Stimulated activated naive CD8-positive, alpha-beta T cell treated with anti-CD3 and anti-CD28 coated beads, Interleukin-15, amount 100 ng/mL, for 72 hours (primary cell): ENCODE results near the gene FNBP1L.
"Not testable (repeated sequence)": the region's sequence is repeated elsewhere in the genome, so short reads cannot be mapped to it uniquely, and the experiment has no call there.

Experiments
- ATAC-seq: fragments of 150-1000 bp; cut with Tn5 transposase; 2 replicates; pipeline ENCODE4 v1.10.0; 2021; ENCODE audit warnings: mild to moderate bottlenecking, moderate library complexity
- DNase-seq, 2 donors: peaks; one replicate each; pipeline ENCODE4 v3.0.0; 2021 to 2022
- H3K27ac Mint-ChIP-seq, 2 donors: one replicate each; pipeline ENCODE4 v1.8.0; 2022; ENCODE audit warnings: mild to moderate bottlenecking in 2 of 2, mixed read lengths in 2 of 2, moderate library complexity in 2 of 2
- H3K27me3 Mint-ChIP-seq: one replicate; pipeline ENCODE4 v1.8.0; 2022; ENCODE audit warnings: mixed read lengths
- H3K4me1 Mint-ChIP-seq: one replicate; pipeline ENCODE4 v1.8.0; 2022; ENCODE audit warnings: mild to moderate bottlenecking, mixed read lengths
- H3K4me3 Mint-ChIP-seq, 2 donors: one replicate each; pipeline ENCODE4 v1.8.0; 2022; ENCODE audit warnings: mild to moderate bottlenecking in 2 of 2, mixed read lengths in 2 of 2, moderate library complexity in 1 of 2
- H3K9me3 Mint-ChIP-seq, 2 donors: one replicate each; pipeline ENCODE4 v1.8.0; 2022; ENCODE audit warnings: mixed read lengths in 2 of 2

The FNBP1L gene

GRCh38 chr1:93463960-93464359 is 16.0 kb downstream of the FNBP1L start:
- no peak overlapping the region for H3K4me3 Mint-ChIP-seq
- ATAC-seq: no peak
- H3K27me3 Mint-ChIP-seq: no peaks in the 10 kb centered on the region
- H3K4me1 Mint-ChIP-seq: no peaks in the 10 kb centered on the region
- peaks cover 0 to 4% of the 10 kb centered on the region in 2 donors for H3K9me3 Mint-ChIP-seq
- DNase-seq: no peak
- no peak overlapping the region for H3K27ac Mint-ChIP-seq

GRCh38 chr1:93465371-93466082 is 17.6 kb downstream of the FNBP1L start:
- not testable (repeated sequence) for DNase-seq, H3K27me3 Mint-ChIP-seq, H3K9me3 Mint-ChIP-seq, H3K4me1 Mint-ChIP-seq, ATAC-seq, H3K4me3 Mint-ChIP-seq, H3K27ac Mint-ChIP-seq

GRCh38 chr1:93467606-93468005 is 19.7 kb downstream of the FNBP1L start:
- peaks cover 0 to 4% of the 10 kb centered on the region in 2 donors for H3K9me3 Mint-ChIP-seq
- no peaks in the 10 kb centered on the region for H3K27me3 Mint-ChIP-seq
- H3K4me1 Mint-ChIP-seq: no peaks in the 10 kb centered on the region
- H3K4me3 Mint-ChIP-seq: no peak overlapping the region
- DNase-seq (no peak), ATAC-seq (no peak)
- H3K27ac Mint-ChIP-seq: no peak overlapping the region

- H3K4me3 Mint-ChIP-seq: no peak overlapping the region
- DNase-seq: no peak
- no peak for ATAC-seq
- no peaks in the 10 kb centered on the region for H3K4me1 Mint-ChIP-seq
- no peaks in the 10 kb centered on the region for H3K27me3 Mint-ChIP-seq
- peaks cover 0 to 4% of the 10 kb centered on the region in 2 donors for H3K9me3 Mint-ChIP-seq
- H3K27ac Mint-ChIP-seq: no peak overlapping the region
These were observed 20.7 kb downstream of the FNBP1L start for GRCh38 chr1:93468662-93469061.

GRCh38 chr1:93469223-93469622 is 21.3 kb downstream of the FNBP1L start:
- not testable (repeated sequence) for DNase-seq, H3K4me1 Mint-ChIP-seq, ATAC-seq, H3K4me3 Mint-ChIP-seq, H3K27me3 Mint-ChIP-seq, H3K9me3 Mint-ChIP-seq, H3K27ac Mint-ChIP-seq

GRCh38 chr1:93471284-93471683 is 23.4 kb downstream of the FNBP1L start:
- peaks cover 0 to 4% of the 10 kb centered on the region in 2 donors for H3K9me3 Mint-ChIP-seq
- H3K4me3 Mint-ChIP-seq: no peak overlapping the region
- no peaks in the 10 kb centered on the region for H3K27me3 Mint-ChIP-seq
- H3K4me1 Mint-ChIP-seq: no peaks in the 10 kb centered on the region
- no peak overlapping the region for H3K27ac Mint-ChIP-seq
- ATAC-seq: no peak
- no peak for DNase-seq

GRCh38 chr1:93471911-93472310 is 24.0 kb downstream of the FNBP1L start:
- ATAC-seq (no peak), DNase-seq (no peak)
- Mint-ChIP-seq H3K4me1 (no peaks in the 10 kb centered on the region), H3K27me3 (no peaks in the 10 kb centered on the region), H3K27ac (no peak overlapping the region), H3K9me3 (peaks cover 0 to 4% of the 10 kb centered on the region in 2 donors), H3K4me3 (no peak overlapping the region)

- no peak overlapping the region for H3K4me3 Mint-ChIP-seq
- H3K27ac Mint-ChIP-seq: peak overlapping the region in 1 of 2 donors; percentile 19
- no peak for ATAC-seq
- H3K27me3 Mint-ChIP-seq: no peaks in the 10 kb centered on the region
- H3K4me1 Mint-ChIP-seq: no peaks in the 10 kb centered on the region
- H3K9me3 Mint-ChIP-seq: peaks cover 15 to 16% of the 10 kb centered on the region in 2 donors
- DNase-seq: no peak
These were observed 26.4 kb downstream of the FNBP1L start for GRCh38 chr1:93474321-93474720.

GRCh38 chr1:93475681-93476080 is 27.8 kb downstream of the FNBP1L start:
- no peak overlapping the region for H3K4me3 Mint-ChIP-seq
- H3K4me1 Mint-ChIP-seq: no peaks in the 10 kb centered on the region
- no peak overlapping the region for H3K27ac Mint-ChIP-seq
- H3K27me3 Mint-ChIP-seq: no peaks in the 10 kb centered on the region
- ATAC-seq (no peak), DNase-seq (no peak)
- peaks cover 15 to 17% of the 10 kb centered on the region in 2 donors for H3K9me3 Mint-ChIP-seq

- H3K4me1 Mint-ChIP-seq, H3K4me3 Mint-ChIP-seq, H3K27ac Mint-ChIP-seq, ATAC-seq, DNase-seq, H3K27me3 Mint-ChIP-seq: not testable (repeated sequence)
- H3K9me3 Mint-ChIP-seq: peaks cover 15 to 17% of the 10 kb centered on the region in 2 donors
These were observed 31.3 kb downstream of the FNBP1L start for GRCh38 chr1:93479133-93479745.

GRCh38 chr1:93481899-93482298 is 34.0 kb downstream of the FNBP1L start:
- H3K4me3 Mint-ChIP-seq, H3K27ac Mint-ChIP-seq, ATAC-seq, H3K4me1 Mint-ChIP-seq, DNase-seq, H3K27me3 Mint-ChIP-seq: not testable (repeated sequence)
- peaks cover 15 to 17% of the 10 kb centered on the region in 2 donors for H3K9me3 Mint-ChIP-seq

- no peak overlapping the region for H3K27ac Mint-ChIP-seq
- H3K27me3 Mint-ChIP-seq: no peaks in the 10 kb centered on the region
- ATAC-seq: no peak
- no peaks in the 10 kb centered on the region for H3K4me1 Mint-ChIP-seq
- H3K9me3 Mint-ChIP-seq: peaks cover 11 to 12% of the 10 kb centered on the region in 2 donors
- no peak overlapping the region for H3K4me3 Mint-ChIP-seq
- no peak for DNase-seq
These were observed 35.3 kb downstream of the FNBP1L start for GRCh38 chr1:93483200-93483599.

- DNase-seq: no peak
- peaks cover 7 to 8% of the 10 kb centered on the region in 2 donors for H3K9me3 Mint-ChIP-seq
- H3K27ac Mint-ChIP-seq: no peak overlapping the region
- ATAC-seq: no peak
- no peak overlapping the region for H3K4me3 Mint-ChIP-seq
- no peaks in the 10 kb centered on the region for H3K27me3 Mint-ChIP-seq
- H3K4me1 Mint-ChIP-seq: no peaks in the 10 kb centered on the region
These were observed 35.7 kb downstream of the FNBP1L start for GRCh38 chr1:93483606-93484005.

GRCh38 chr1:93488207-93488606 is 40.3 kb downstream of the FNBP1L start:
- no peak overlapping the region for H3K27ac Mint-ChIP-seq
- no peak for DNase-seq
- no peak for ATAC-seq
- no peaks in the 10 kb centered on the region for H3K9me3 Mint-ChIP-seq
- H3K4me3 Mint-ChIP-seq: no peak overlapping the region
- H3K4me1 Mint-ChIP-seq: no peaks in the 10 kb centered on the region
- peaks cover 10% of the 10 kb centered on the region for H3K27me3 Mint-ChIP-seq

GRCh38 chr1:93489756-93490155 is 41.8 kb downstream of the FNBP1L start:
- no peak for DNase-seq
- H3K27ac Mint-ChIP-seq: no peak overlapping the region

GRCh38 chr1:93490357-93490756 is 42.4 kb downstream of the FNBP1L start:
- peaks cover 10% of the 10 kb centered on the region for H3K27me3 Mint-ChIP-seq
- no peaks in the 10 kb centered on the region for H3K9me3 Mint-ChIP-seq
- H3K4me1 Mint-ChIP-seq: no peaks in the 10 kb centered on the region
- DNase-seq (no peak), ATAC-seq (no peak)
- no peak overlapping the region for H3K27ac Mint-ChIP-seq
- H3K4me3 Mint-ChIP-seq: no peak overlapping the region

More at GRCh38 chr1:93489756-93490155, 41.8 kb downstream of the FNBP1L start:
- no peak for ATAC-seq
- Mint-ChIP-seq H3K27me3 (peaks cover 10% of the 10 kb centered on the region), H3K9me3 (no peaks in the 10 kb centered on the region), H3K4me1 (no peaks in the 10 kb centered on the region), H3K4me3 (no peak overlapping the region)
